ENCODE measurements around the gene CRYBB2.
"Not testable (repeated sequence)": the region's sequence is repeated elsewhere in the genome, so short reads cannot be mapped to it uniquely, and the experiment has no call there.

The CRYBB2 gene

GRCh38 chr22:25200967-25201366 is 18.5 kb upstream of the CRYBB2 start:
- DNase-seq: no peak

- DNase-seq: no peak
Measured at GRCh38 chr22:25201557-25202273, 17.7 kb upstream of the CRYBB2 start.

GRCh38 chr22:25202290-25202921 is 17.0 kb upstream of the CRYBB2 start:
- peak; percentile 66 for DNase-seq

GRCh38 chr22:25203082-25203481 is 16.4 kb upstream of the CRYBB2 start:
- no peak for DNase-seq

GRCh38 chr22:25204547-25204946 is 14.9 kb upstream of the CRYBB2 start:
- not testable (repeated sequence) for DNase-seq

- DNase-seq: no peak
Measured at GRCh38 chr22:25205847-25206246, 13.6 kb upstream of the CRYBB2 start.

- DNase-seq: no peak
Measured at GRCh38 chr22:25206998-25207397, 12.4 kb upstream of the CRYBB2 start.

GRCh38 chr22:25207553-25208157 is 11.8 kb upstream of the CRYBB2 start:
- DNase-seq: no peak

GRCh38 chr22:25208328-25208727 is 11.1 kb upstream of the CRYBB2 start:
- no peak for DNase-seq

GRCh38 chr22:25208743-25209505 is 10.5 kb upstream of the CRYBB2 start:
- no peak for DNase-seq

GRCh38 chr22:25210793-25211192 is 8.6 kb upstream of the CRYBB2 start:
- no peak for DNase-seq

- DNase-seq: no peak
Measured at GRCh38 chr22:25212337-25212736, 7.1 kb upstream of the CRYBB2 start.

GRCh38 chr22:25213221-25213620 is 6.2 kb upstream of the CRYBB2 start:
- DNase-seq: no peak

- no peak for DNase-seq
Measured at GRCh38 chr22:25216230-25216629, 3.2 kb upstream of the CRYBB2 start.

GRCh38 chr22:25219948-25220442 is 556 bp downstream of the CRYBB2 start:
- DNase-seq: no peak

- DNase-seq: no peak
Measured at GRCh38 chr22:25221790-25222189, 2.4 kb downstream of the CRYBB2 start.

GRCh38 chr22:25223269-25223850 is 3.9 kb downstream of the CRYBB2 start:
- DNase-seq: no peak

GRCh38 chr22:25228822-25229221 is 9.4 kb downstream of the CRYBB2 start:
- no peak for DNase-seq

GRCh38 chr22:25230760-25231159 is 11.3 kb downstream of the CRYBB2 start:
- not testable (repeated sequence) for DNase-seq

GRCh38 chr22:25232301-25232700 is 12.9 kb downstream of the CRYBB2 start:
- no peak for DNase-seq

- DNase-seq: not testable (repeated sequence)
Measured at GRCh38 chr22:25233706-25234105, 14.3 kb downstream of the CRYBB2 start.

GRCh38 chr22:25235547-25236290 is 16.3 kb downstream of the CRYBB2 start:
- peak; percentile 78 for DNase-seq

Data from hematopoietic multipotent progenitor cell treated with erythropoietin and hydrocortisone succinate and interleukin-3 and kit ligand, for 8 days (in vitro differentiated cells).